Stimulated activated CD4-positive, alpha-beta T cell treated with anti-CD3 and anti-CD28 coated beads, Interleukin-1b, Interleukin-23, amount 100 ng/mL, for 48 hours (primary cell): ENCODE measurements around the gene OOSP1.
A peak's percentile ranks its signal among the peaks of the same experiment; 100 is the strongest.
"Not testable (repeated sequence)": the region's sequence is repeated elsewhere in the genome, so short reads cannot be mapped to it uniquely, and the experiment has no call there.

Experiments used
- DNase-seq: peaks from one replicate; pipeline ENCODE4 v3.0.0-alpha.2; 2020

OOSP1 gene, protein sequence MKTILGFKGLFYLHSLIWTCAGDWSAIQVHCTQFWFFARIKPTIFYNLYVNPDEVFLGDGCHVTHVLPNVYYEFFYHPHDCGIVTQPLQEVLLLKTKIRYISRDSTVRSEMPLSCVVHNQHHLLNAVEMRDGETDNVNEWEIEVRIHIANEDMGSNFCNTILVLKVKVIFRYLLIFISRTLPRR

DNA sequence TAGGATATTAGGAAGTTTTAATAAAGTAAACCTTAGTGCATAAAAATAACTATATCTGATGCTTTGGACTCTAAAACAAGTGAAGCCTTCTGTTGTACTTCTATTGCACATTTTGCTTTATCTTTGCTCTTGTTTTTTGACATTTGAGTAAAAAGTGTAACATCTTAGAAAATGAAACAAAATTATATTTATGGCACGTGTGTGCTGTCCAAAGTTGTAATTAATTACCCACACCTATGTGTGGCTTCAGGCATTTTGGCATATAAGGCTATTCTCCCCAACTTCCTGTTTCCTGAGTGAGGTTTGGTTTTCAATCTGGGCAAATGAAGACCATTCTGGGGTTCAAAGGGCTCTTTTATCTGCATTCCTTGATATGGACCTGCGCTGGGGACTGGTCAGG lies at the start of gene OOSP1:
OOSP1 (plus strand) TSS at position 301 of the 400 bp plus-strand sequence; CDS start at position 324, 23 bp downstream.
- no peak for DNase-seq

- no peak for DNase-seq
Measured at GRCh38 chr11:59891781-59892181, 46.5 kb upstream of the OOSP1 start.

GRCh38 chr11:59894616-59895015 lies 43.6 kb upstream of the OOSP1 start:
- DNase-seq: no peak

- no peak for DNase-seq
Measured at GRCh38 chr11:59898046-59898445, 40.2 kb upstream of the OOSP1 start.

- DNase-seq: no peak
Measured at GRCh38 chr11:59898650-59899049, 39.6 kb upstream of the OOSP1 start.

GRCh38 chr11:59899532-59899931 lies 38.7 kb upstream of the OOSP1 start:
- no peak for DNase-seq

- no peak for DNase-seq
Measured at GRCh38 chr11:59900366-59901126, 37.7 kb upstream of the OOSP1 start.

DNA sequence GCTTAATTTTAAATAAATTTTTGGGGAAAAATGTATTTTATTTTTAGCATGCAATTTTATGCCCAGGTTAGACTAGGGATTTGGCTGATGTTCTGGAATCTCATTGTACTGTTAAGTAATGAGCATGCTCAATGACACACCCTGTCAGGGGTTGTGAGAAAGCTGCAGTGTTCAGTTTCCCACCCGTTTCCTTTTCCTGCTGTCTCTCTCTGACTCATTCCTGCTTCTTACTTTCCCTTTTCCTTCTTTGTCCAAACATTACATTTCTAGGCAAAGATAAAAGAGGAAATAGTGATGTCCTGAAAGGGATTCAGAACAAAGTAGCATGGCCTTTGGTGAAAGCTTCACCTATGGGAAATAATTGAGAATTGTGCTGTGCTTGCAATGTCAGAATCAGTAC lies 36.9 kb upstream of the OOSP1 start:
- no peak for DNase-seq

- not testable (repeated sequence) for DNase-seq
Measured at GRCh38 chr11:59903569-59903968, 34.7 kb upstream of the OOSP1 start.

- no peak for DNase-seq
Measured at GRCh38 chr11:59918480-59918879, 19.8 kb upstream of the OOSP1 start.

GRCh38 chr11:59918987-59919589 lies 19.1 kb upstream of the OOSP1 start:
- DNase-seq: peak; percentile 7

DNA sequence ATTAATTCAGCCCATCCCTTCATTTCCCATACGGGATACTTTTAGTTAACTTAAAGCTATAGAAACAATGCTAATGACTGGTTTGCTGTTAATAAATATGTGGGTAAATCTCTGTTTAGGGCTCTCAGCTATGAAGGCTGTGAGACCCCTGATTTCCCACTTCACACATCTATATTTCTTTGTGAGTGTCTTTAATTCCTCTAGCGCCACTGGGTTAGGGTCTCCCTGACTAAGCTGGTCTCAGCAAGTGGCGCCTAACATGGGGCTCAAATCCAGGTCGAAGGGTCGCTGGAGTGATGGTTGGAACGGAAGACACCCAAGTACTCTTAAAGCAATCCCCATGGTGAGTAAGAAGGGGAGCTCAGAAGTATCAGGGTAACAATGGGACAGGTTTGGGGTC lies 14.4 kb upstream of the OOSP1 start:
- no peak for DNase-seq

- no peak for DNase-seq
Measured at GRCh38 chr11:59931688-59932087, 6.5 kb upstream of the OOSP1 start.

DNA sequence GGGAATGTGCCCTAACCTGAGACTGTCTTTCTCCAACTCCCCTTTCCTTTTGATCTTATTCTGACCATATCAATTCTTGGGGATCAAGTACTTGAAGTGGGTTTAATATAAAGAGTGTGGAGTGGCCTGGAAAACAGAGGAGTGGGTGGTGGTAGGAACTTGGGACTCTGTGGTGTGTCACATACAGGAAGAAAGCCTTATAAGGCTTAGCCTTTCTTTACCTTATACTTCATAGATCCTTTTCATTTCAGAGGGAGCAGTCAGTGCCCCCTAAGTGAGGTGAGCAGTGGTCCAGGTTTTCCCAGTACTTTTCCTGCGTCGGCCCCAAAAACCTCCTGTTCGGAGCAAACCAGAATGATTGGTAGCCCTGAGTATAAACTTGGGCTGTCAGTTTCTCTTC lies 486 bp downstream of the OOSP1 start:
- DNase-seq: no peak

GRCh38 chr11:59939482-59939881 lies 1.2 kb downstream of the OOSP1 start:
- no peak for DNase-seq

DNA sequence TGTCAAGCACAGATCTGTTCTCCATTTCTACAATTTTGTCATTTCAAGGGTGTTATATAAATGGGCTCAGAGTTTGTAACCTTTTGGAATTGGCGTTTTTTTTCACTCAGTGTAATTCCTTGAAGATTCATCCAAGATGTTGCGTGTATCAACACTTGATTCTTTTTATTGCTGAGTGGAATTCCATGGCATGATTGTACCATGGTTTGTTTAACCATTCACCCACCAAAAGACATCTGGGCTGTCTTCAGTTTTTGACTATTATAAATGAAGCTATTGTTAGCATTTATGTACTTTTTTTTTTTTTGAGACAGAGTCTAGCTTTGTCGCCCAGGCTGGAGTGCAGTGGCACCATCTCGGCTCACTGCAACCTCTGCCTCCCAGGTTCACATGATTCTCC lies 2.9 kb downstream of the OOSP1 start:
- DNase-seq: no peak

- no peak for DNase-seq
Measured at GRCh38 chr11:59943997-59944714, 5.9 kb downstream of the OOSP1 start.

DNA sequence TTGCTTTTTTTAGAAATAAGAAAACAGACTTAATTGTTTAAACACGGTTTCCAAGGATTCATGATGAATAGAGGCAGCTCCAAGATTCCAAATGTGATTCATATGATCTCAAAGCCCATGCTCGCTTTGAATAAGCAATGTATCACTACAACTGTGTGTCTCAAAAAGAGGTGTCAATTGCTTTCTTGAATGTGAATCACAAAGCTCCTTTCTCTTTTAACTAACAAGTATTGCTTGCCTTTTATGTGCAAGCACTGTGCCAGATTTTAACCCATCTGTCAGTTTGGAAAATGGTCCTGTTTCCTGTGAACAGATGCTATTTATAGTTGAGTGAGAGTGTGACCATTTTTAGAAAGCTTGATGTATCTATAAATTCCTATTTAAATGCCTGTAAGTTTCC lies 6.5 kb downstream of the OOSP1 start:
- DNase-seq: no peak

GRCh38 chr11:59953463-59954218 lies 15.4 kb downstream of the OOSP1 start:
- DNase-seq: no peak

DNA sequence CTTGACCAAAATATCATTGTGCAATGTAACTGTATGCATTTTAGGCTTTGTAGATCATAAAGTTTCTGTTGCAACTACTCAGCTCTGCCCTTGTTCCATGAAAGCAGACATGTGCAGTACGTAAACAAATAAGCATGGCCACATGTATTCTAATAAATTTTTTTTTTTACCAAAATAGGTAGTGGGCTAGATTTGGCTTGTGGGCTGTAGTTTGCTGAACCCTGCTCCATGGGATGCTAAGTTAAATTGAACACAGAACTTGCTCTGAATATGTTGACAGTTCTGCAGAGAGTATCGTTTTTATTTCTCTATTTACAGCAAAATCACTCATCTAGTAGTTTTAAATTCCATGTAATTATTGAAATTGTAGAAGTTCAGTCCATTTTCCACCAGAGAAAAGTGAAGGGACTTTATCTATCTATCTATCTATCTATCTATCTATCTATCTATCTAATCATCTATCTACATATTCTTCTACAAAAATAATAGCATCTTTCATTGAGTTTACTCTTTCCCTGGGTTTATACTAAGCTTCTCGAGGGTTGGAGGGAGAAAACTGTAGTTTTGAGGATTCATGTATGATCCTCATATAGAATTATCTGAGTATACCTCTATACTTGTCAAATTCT lies 16.1 kb downstream of the OOSP1 start:
- DNase-seq: no peak

DNA sequence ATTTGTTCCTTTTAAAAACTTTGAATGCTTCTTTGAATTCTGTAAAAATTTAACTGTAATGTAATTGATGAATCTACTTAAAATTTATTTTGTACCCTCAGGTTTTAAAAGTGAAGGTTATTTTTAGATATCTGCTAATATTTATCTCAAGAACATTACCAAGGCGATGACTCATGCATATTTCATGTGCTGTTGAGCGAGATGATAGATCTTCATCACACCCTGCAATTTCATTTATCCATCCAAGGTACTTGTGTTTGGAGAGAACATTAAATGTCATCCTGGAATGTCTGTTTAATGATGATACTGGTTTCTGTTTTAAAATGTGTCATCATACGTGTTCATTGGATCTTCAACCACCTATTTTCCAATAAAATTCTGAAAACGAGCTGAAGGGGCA lies 18.9 kb downstream of the OOSP1 start:
- DNase-seq: no peak
